GM23338 (cell line): ENCODE measurements around the gene TMEM120B. TPM values are rescaled to one million over a fixed set of nuclear protein-coding genes. Genes with fewer than 3 reads are reported as not detected.

Experiments used
- ATAC-seq: fragments of 200-7000 bp; cut with Tn5 transposase; 3 replicates; pipeline ENCODE4 v1.9.1; 2020
- DNase-seq: peaks from one replicate; pipeline ENCODE4 v3.0.0-alpha.2; 2015; ENCODE audit warnings: low spot score
- H2AFZ ChIP-seq: fragments of 200-600 bp; sonication (generic); 2 replicates; pipeline ENCODE4 v1.8.0; 2016; ENCODE audit warnings: antibody characterized with exemption, mild to moderate bottlenecking, moderate library complexity
- H3F3A ChIP-seq: fragments of 200-600 bp; sonication (generic); replicated peaks from 2 replicates; pipeline ENCODE4 v1.8.0; 2017; ENCODE audit warnings: antibody characterized with exemption, mixed run types, low read depth
- H3K27ac ChIP-seq: fragments of 200-600 bp; sonication (generic); 2 replicates; pipeline ENCODE4 v1.6.1; 2016; ENCODE audit warnings: low read depth
- H3K27me3 ChIP-seq: fragments of 200-600 bp; sonication (generic); 2 replicates; pipeline ENCODE4 v1.8.0; 2016; ENCODE audit warnings: mild to moderate bottlenecking, mixed run types, moderate library complexity; ENCODE audit not compliant: insufficient read depth
- H3K36me3 ChIP-seq: fragments of 200-600 bp; sonication (generic); 2 replicates; pipeline ENCODE4 v1.8.0; 2016; ENCODE audit warnings: mild to moderate bottlenecking; ENCODE audit not compliant: insufficient read depth
- H3K4me1 ChIP-seq: fragments of 200-600 bp; sonication (generic); 2 replicates; pipeline ENCODE4 v1.8.0; 2016; ENCODE audit warnings: mild to moderate bottlenecking, moderate library complexity; ENCODE audit not compliant: insufficient read depth
- H3K4me2 ChIP-seq: fragments of 200-600 bp; sonication (generic); 2 replicates; pipeline ENCODE4 v1.7.1; 2017; ENCODE audit warnings: mixed run types
- H3K4me3 ChIP-seq: fragments of 200-600 bp; sonication (generic); 2 replicates; pipeline ENCODE4 v1.6.1; 2016; ENCODE audit warnings: mixed run types
- H3K79me2 ChIP-seq: fragments of 200-600 bp; sonication (generic); replicated peaks from 2 replicates; pipeline ENCODE4 v1.8.0; 2017; ENCODE audit warnings: mild to moderate bottlenecking; ENCODE audit not compliant: insufficient read depth
- H3K9me2 ChIP-seq: fragments of 200-600 bp; sonication (generic); 2 replicates; pipeline ENCODE4 v1.8.0; 2017; ENCODE audit not compliant: insufficient read depth
- H4K20me1 ChIP-seq: fragments of 200-600 bp; sonication (generic); replicated peaks from 2 replicates; pipeline ENCODE4 v1.8.0; 2017; ENCODE audit warnings: mild to moderate bottlenecking; ENCODE audit not compliant: insufficient read depth
- H3K27ac Mint-ChIP-seq: 2 replicates; pipeline ENCODE4 v1.8.0; 2020; ENCODE audit warnings: inconsistent platforms, mild to moderate bottlenecking, moderate library complexity, mixed read lengths
- H3K27me3 Mint-ChIP-seq: 3 replicates; pipeline ENCODE4 v1.8.0; 2022; ENCODE audit warnings: low read depth, mild to moderate bottlenecking, moderate library complexity, mixed read lengths, inconsistent platforms; ENCODE audit not compliant: insufficient read depth, poor library complexity
- H3K36me3 Mint-ChIP-seq: 3 replicates; pipeline ENCODE4 v1.8.0; 2021; ENCODE audit warnings: low read depth, mild to moderate bottlenecking, inconsistent platforms, moderate library complexity, mixed read lengths
- H3K4me1 Mint-ChIP-seq: 3 replicates; pipeline ENCODE4 v1.8.0; 2020; ENCODE audit warnings: mild to moderate bottlenecking, inconsistent platforms, mixed read lengths
- H3K4me3 Mint-ChIP-seq: 3 replicates; pipeline ENCODE4 v1.8.0; 2021; ENCODE audit warnings: moderate library complexity, mild to moderate bottlenecking, inconsistent platforms, mixed read lengths
- H3K9me3 Mint-ChIP-seq: 3 replicates; pipeline ENCODE4 v1.8.0; 2020; ENCODE audit warnings: moderate library complexity, mild to moderate bottlenecking, inconsistent platforms, mixed read lengths
- CREB1 ChIP-seq: fragments of 250-450 bp; sonication (Bioruptor Pico); IDR thresholded peaks from 2 replicates; pipeline ENCODE4 v1.5.0; 2020; ENCODE audit warnings: low read depth, mild to moderate bottlenecking, moderate library complexity
- CTCF ChIP-seq, 2 experiments: fragments of 200-600 bp in 1 of 2; sonication (generic) in 1 of 2; conservative IDR thresholded peaks; 2 replicates each; pipeline versions ENCODE4 v1.5.1 to v1.6.1; 2016 to 2017; ENCODE audit warnings: antibody characterized with exemption in 2 of 2, low read depth in 2 of 2, mild to moderate bottlenecking in 2 of 2, moderate library complexity in 1 of 2
- ETS1 ChIP-seq: IDR thresholded peaks from 2 replicates; pipeline ENCODE4 v1.6.1; 2016; ENCODE audit warnings: antibody characterized with exemption
- EZH2 ChIP-seq: fragments of 200-600 bp; sonication (generic); IDR thresholded peaks from one replicate; pipeline ENCODE4 v1.8.0; 2017; ENCODE audit warnings: antibody characterized with exemption, mild to moderate bottlenecking, low read depth; ENCODE audit not compliant: unreplicated experiment
- EZH2phosphoT487 ChIP-seq: fragments of 200-600 bp; sonication (generic); IDR thresholded peaks from one replicate; pipeline ENCODE4 v1.8.1; 2018; ENCODE audit warnings: antibody characterized with exemption; ENCODE audit not compliant: unreplicated experiment
- JUNB ChIP-seq: IDR thresholded peaks from one replicate; pipeline ENCODE4 v1.6.1; 2016; ENCODE audit warnings: antibody characterized with exemption; ENCODE audit not compliant: unreplicated experiment
- NANOG ChIP-seq: IDR thresholded peaks from 2 replicates; pipeline ENCODE4 v1.6.1; 2016; ENCODE audit warnings: antibody characterized with exemption, borderline replicate concordance
- POLR2AphosphoS5 ChIP-seq: IDR thresholded peaks from 2 replicates; pipeline ENCODE4 v1.6.1; 2016; ENCODE audit warnings: antibody characterized with exemption, low read depth
- REST ChIP-seq: IDR thresholded peaks from one replicate; pipeline ENCODE4 v1.6.1; 2018; ENCODE audit warnings: antibody characterized with exemption; ENCODE audit not compliant: unreplicated experiment
- STAT1 ChIP-seq: IDR thresholded peaks from one replicate; pipeline ENCODE4 v1.6.1; 2016; ENCODE audit warnings: antibody characterized with exemption; ENCODE audit not compliant: unreplicated experiment
- ZNF114 ChIP-seq: fragments of 250-450 bp; sonication (Bioruptor Pico); IDR thresholded peaks from 2 replicates; pipeline ENCODE4 v1.5.0; 2020; ENCODE audit warnings: mild to moderate bottlenecking, moderate library complexity
- ZNF331 ChIP-seq: fragments of 250-450 bp; sonication (Bioruptor Pico); IDR thresholded peaks from 2 replicates; pipeline ENCODE4 v1.5.0; 2020; ENCODE audit warnings: low read depth, mild to moderate bottlenecking, moderate library complexity
- ZNF462 ChIP-seq: fragments of 250-450 bp; sonication (Bioruptor Pico); IDR thresholded peaks from 2 replicates; pipeline ENCODE4 v1.5.0; 2020; ENCODE audit warnings: mild to moderate bottlenecking, moderate library complexity
- polyA plus RNA-seq: library from polyadenylated mRNA; unstranded; fragments of >200 nt; fragmentation: Nextera tagmentation; extraction: Ambion mirVana; gene quantifications from 2 replicates; pipeline ENCODE4 v1.2.1, GENCODE V29; 2016
- total RNA-seq: library from RNA; depleted of rRNA; stranded (reverse); fragments of >200 nt; shearing (Covaris generic); gene quantifications from 2 replicates; pipeline ENCODE4 v1.2.3, GENCODE V29; 2014

TMEM120B gene
- total and polyA plus RNA-seq, 2 experiments from 2014 or later: 15.0 to 36.0 TPM

- Mint-ChIP-seq H3K4me3 (no peak overlapping the region), H3K4me1 (peaks cover 3% of the 10 kb centered on the region; the same call in 1 of the 3 replicates), H3K27ac (no peak overlapping the region), H3K9me3 (no peaks in the 10 kb centered on the region), H3K27me3 (peaks cover 7% of the 10 kb centered on the region), H3K36me3 (peaks cover 30% of the 10 kb centered on the region)
- Histone ChIP-seq H3F3A (0 out of 2 replicates have a peak, but pooled peaks cover 7% of the 10 kb centered on the region), H3K4me3 (no peak overlapping the region), H2AFZ (no peak overlapping the region), H3K27me3 (no peaks in the 10 kb centered on the region), H3K4me2 (no peak overlapping the region), H3K4me1 (no peaks in the 10 kb centered on the region), H3K79me2 (peaks cover 78% of the 10 kb centered on the region), H3K27ac (peak overlapping the region; percentile 76; the same call in 1 of the 2 replicates), H4K20me1 (peaks cover 46% of the 10 kb centered on the region), H3K9me2 (no peaks in the 10 kb centered on the region), H3K36me3 (no peaks in the 10 kb centered on the region; the same call in 1 of the 2 replicates)
- TF ChIP-seq ZNF462 (CRISPR knock-in tag) (no peak), POLR2AphosphoS5 (no peak), JUNB (no peak), ZNF114 (CRISPR knock-in tag) (no peak), ETS1 (no peak), EZH2phosphoT487 (no peak), REST (no peak), CTCF (conservative IDR thresholded peaks at IDR 0.05; ENCODE audit: low read depth in 2 of 2) (no peak), CREB1 (CRISPR knock-in tag) (no peak), EZH2 (no peak), ZNF331 (CRISPR knock-in tag) (no peak), STAT1 (no peak), NANOG (no peak)
- ATAC-seq: no peak
- DNase-seq: no peak
Observed at GRCh38 chr12:121724925-121725324, 12.4 kb downstream of the TMEM120B start.
